AG04450 (cell line): Measurements from ENCODE around the gene PDE10A. TPM values are rescaled to one million over a fixed set of nuclear protein-coding genes. Genes with fewer than 3 reads are reported as not detected.

ENCODE experiments used
- CTCF ChIA-PET: fragments of 300-600, 350-600 bp; formaldehyde crosslinking; extraction: SDS; loops from one replicate; lab custom pipeline; 2022; ENCODE audit warnings: antibody characterized with exemption, inconsistent platforms; lab: Charles Lee
- POLR2A ChIA-PET: fragments of 350-600 bp; formaldehyde crosslinking; extraction: SDS; loops from one replicate; lab custom pipeline; 2021; ENCODE audit warnings: antibody characterized with exemption, inconsistent platforms; lab: Yijun Ruan, JAX
- DNase-seq: peaks from one replicate; pipeline ENCODE4 v3.0.0-alpha.2; 2011; ENCODE audit warnings: low read depth, low spot score
- H3K27ac ChIP-seq: one replicate; pipeline ENCODE4 v1.5.1; 2012; ENCODE audit warnings: low read depth, low read length, control low read depth
- H3K27me3 ChIP-seq: one replicate; pipeline ENCODE4 v1.6.0; 2012; ENCODE audit warnings: low read length; ENCODE audit not compliant: control insufficient read depth, insufficient read depth
- H3K4me3 ChIP-seq: 2 replicates; pipeline ENCODE4 v1.5.1; 2011; ENCODE audit warnings: mild to moderate bottlenecking, low read depth, low read length, control low read depth
- H3K9me3 ChIP-seq: 2 replicates; pipeline ENCODE4 v1.5.1; 2012; ENCODE audit warnings: low read length; ENCODE audit not compliant: control insufficient read depth, insufficient read depth
- polyA minus RNA-seq: library from RNA; depleted of rRNA, polyadenylated mRNA; stranded (reverse); fragments of >200 nt; gene quantifications from 2 replicates; pipeline ENCODE4 v1.2.3, GENCODE V29; 2011; rRNA and poly(A)+ RNA removed
- polyA plus RNA-seq: library from polyadenylated mRNA; depleted of rRNA; stranded (reverse); fragments of >200 nt; gene quantifications from 2 replicates; pipeline ENCODE4 v1.2.3, GENCODE V29; 2011; rRNA removed
- TF ChIP-seq, protein P1 (sequence below): IDR thresholded peaks from 2 replicates; pipeline ENCODE4 v1.5.1; 2011; ENCODE audit warnings: low read depth, low read length, control low read depth, inconsistent platforms

PDE10A gene
- polyA plus RNA-seq (7.8 and 8.9 TPM in 2 replicates), polyA minus RNA-seq (33.4 and 46.9 TPM in 2 replicates)

DNA sequence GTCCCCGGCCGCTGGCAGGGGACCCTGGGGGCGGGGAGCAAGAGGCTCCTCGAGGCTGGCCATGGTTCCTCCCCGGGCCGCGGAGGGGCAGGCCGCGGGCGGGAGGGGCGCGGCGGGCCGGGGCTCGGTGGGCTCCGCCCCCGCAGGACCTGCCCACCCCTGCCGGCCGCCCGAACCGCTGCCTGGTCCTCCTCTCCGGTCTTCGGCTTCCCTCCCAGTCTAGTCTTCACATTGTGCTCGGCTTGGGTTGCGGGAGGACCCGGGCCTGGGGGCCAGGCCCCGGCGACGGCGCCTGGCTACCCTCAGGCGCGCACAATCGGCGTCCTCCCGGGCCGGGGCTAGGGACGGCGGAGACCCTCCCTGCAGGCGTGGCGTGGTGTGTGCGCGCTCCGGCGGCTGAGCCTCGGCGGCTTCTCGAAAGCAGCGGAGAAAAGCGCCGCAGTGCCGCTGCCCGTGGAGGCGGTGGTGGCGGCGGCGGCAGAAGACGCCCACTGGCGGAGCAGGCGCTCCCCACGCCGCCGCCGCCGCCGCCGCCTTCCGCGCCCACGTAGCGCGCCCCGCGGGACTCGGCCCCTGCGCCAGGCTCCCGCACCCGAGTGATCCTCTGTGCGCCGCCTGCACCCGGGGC lies at the start of gene PDE10A:
PDE10A (minus strand) TSS at position 493 of the 628 bp plus-strand sequence; CDS start at position 63, 430 bp downstream.
- POLR2A ChIA-PET: no interaction called here
- CTCF ChIA-PET: no interaction called here
- DNase-seq: no peak
- peaks cover 43% of the 10 kb centered on the region for H3K27me3 ChIP-seq
- H3K27ac ChIP-seq: no peak within 1 kb of the TSS
- peak within 1 kb of the TSS; percentile 40 for H3K4me3 ChIP-seq
- H3K9me3 ChIP-seq: no peaks in the 10 kb centered on the region; the same call in 1 of the 2 replicates
- TF ChIP-seq, protein P1, sequence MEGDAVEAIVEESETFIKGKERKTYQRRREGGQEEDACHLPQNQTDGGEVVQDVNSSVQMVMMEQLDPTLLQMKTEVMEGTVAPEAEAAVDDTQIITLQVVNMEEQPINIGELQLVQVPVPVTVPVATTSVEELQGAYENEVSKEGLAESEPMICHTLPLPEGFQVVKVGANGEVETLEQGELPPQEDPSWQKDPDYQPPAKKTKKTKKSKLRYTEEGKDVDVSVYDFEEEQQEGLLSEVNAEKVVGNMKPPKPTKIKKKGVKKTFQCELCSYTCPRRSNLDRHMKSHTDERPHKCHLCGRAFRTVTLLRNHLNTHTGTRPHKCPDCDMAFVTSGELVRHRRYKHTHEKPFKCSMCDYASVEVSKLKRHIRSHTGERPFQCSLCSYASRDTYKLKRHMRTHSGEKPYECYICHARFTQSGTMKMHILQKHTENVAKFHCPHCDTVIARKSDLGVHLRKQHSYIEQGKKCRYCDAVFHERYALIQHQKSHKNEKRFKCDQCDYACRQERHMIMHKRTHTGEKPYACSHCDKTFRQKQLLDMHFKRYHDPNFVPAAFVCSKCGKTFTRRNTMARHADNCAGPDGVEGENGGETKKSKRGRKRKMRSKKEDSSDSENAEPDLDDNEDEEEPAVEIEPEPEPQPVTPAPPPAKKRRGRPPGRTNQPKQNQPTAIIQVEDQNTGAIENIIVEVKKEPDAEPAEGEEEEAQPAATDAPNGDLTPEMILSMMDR: no peak

DNA sequence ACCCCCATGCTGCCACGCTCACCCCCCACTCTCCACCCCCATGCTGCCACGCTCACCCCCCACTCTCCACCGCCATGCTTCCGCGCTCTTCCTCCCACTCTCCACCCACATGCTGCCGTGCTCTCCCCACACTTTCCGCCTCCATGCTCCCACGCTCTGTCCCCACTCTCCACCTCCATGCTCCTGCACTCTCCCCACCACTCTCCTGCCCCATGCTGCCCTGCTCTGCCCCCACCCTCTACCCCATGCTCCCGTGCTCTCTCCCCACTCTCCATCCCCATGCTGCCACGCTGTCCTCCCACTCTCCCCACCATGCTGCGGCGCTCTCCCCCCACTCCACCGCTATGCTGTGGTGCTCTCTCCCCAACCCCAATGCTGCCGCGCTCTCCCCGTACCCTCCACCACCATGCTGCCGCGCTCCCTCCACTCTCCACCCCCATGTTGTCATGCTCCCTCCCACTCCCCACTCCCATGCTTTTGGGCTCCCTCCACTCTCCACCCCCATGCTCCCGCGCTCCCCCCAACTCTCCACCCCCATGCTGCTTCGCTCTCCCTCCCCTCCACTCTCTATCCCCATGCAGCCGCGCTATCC lies 46.0 kb upstream of the PDE10A start:
- Histone ChIP-seq H3K9me3 (peaks cover 37% of the 10 kb centered on the region), H3K27me3 (no peaks in the 10 kb centered on the region), H3K4me3 (no peak overlapping the region), H3K27ac (no peak overlapping the region)
- ChIA-PET CTCF (no interaction called here), POLR2A (no interaction called here)
- no peak for DNase-seq
- TF ChIP-seq, protein P1: no peak

DNA sequence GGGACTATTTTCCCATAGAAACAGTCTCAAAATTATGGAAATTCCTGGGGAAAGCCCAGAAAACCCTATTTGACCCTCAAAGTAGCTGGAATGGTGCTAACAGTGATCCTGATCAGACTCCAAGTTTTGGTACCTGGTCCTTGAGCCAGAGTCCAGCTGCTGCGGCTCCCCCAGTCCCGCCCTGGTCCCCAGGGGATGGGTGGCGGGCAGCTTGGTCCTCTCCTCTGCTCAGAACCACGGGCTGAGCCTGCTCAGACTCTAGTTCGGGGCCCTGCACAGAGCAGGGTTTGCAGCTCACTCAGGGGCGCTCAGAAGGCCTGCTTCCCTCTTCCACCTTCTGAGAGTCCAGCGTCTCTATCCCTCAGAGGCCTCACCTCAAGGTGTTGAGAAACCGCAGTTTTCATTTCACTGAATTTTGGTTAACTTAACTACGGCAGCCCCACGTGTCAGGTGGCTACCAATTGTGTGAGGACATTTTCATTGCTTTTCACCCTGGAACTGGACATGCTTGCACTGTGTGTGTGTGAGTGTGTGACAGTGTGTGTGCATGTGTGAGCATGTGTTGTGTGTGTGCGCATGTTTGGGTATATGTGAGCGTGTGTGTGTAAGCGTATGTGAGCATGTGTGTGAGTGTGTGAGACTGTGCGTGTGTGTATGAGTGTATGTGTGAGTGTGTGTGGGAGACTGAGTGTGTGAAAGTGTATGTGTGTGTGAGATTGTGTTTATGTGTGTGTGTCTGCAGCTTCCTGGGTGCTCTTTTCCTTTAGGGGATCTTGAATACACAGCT lies 44.2 kb upstream of the PDE10A start:
- Histone ChIP-seq H3K27me3 (no peaks in the 10 kb centered on the region), H3K9me3 (peaks cover 35% of the 10 kb centered on the region), H3K27ac (no peak overlapping the region), H3K4me3 (no peak overlapping the region)
- ChIA-PET POLR2A (no interaction called here), CTCF (interaction anchor here (1.0 kb wide), 1 partner anchor 23 kb away, joined by 4 read pairs; no protein-coding TSS in a partner anchor)
- TF ChIP-seq, protein P1: no peak
- DNase-seq: no peak

DNA sequence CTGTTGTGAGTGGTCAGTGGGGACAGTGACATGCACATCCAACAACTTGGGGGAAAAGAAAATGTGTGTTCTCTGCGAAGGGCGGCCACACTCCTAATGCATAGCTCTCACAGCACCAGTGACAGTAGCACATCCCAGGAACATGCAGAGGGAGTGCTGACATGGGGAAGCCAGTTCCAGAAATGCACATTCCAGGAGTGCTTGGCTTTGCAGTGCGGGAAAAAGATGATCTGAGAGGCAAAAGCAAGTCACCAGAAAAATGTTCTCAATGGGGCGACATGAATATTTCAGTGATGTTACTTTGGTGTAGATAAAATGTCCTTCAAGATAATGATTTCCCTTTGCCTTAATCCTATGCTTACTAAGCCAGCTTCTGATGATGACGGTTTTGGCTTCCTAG lies 42.9 kb upstream of the PDE10A start:
- Histone ChIP-seq H3K9me3 (peaks cover 23% of the 10 kb centered on the region), H3K27ac (no peak overlapping the region), H3K4me3 (no peak overlapping the region), H3K27me3 (no peaks in the 10 kb centered on the region)
- ChIA-PET POLR2A (no interaction called here), CTCF (interaction anchor here (0.8 to 1.0 kb wide), 2 partner anchors 16 to 24 kb away, joined by 3 to 4 read pairs; no protein-coding TSS in a partner anchor)
- TF ChIP-seq, protein P1: no peak
- no peak for DNase-seq
